Brain pericyte (primary cell): ENCODE data around the gene EPS8L3.
A peak's percentile ranks its signal among the peaks of the same experiment; 100 is the strongest.
"Not testable (repeated sequence)": the region's sequence is repeated elsewhere in the genome, so short reads cannot be mapped to it uniquely, and the experiment has no call there.

Source experiments
- DNase-seq: peaks from one replicate; pipeline ENCODE4 v3.0.0-alpha.2; 2012; ENCODE audit warnings: low read depth, low spot score

The EPS8L3 gene

GRCh38 chr1:109780982-109781381 lies 17.3 kb upstream of the EPS8L3 start:
- no peak for DNase-seq

GRCh38 chr1:109777980-109778625 lies 14.4 kb upstream of the EPS8L3 start:
- DNase-seq = no peak

- DNase-seq = no peak
Measured at GRCh38 chr1:109777436-109777835, 13.7 kb upstream of the EPS8L3 start.

GRCh38 chr1:109776911-109777310 lies 13.2 kb upstream of the EPS8L3 start:
- peak; percentile 53 for DNase-seq

- DNase-seq = no peak
Measured at GRCh38 chr1:109776206-109776835, 12.6 kb upstream of the EPS8L3 start.

GRCh38 chr1:109775398-109775797 lies 11.7 kb upstream of the EPS8L3 start:
- DNase-seq = no peak

DNA sequence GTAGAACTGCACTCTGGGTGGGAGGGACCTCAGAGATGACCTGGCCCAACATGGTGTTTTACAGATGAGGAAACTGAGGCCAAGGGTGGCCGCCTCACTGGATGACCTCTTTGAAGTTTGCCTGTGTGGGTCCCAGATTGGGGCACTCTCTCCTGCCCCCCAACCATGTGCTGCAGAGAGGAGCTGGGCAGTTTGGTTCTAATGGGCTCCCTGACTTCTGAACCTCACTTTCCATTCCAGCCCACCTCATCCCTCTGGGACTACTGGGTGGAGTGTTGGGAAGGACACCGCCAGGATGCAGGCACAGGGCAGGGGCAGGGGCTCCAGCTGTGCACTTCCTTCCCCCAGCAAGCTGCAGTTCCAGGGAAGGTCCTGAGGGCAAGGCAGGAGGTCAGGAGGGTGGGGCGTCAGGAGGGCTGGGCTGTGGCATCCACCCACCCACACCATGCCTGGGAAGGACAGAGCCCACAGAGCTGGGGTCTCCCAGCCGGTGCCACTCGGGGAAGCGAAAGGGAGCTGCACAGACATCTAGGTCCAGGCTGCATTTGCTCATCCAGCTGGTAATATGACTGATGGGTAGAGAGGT lies 10.3 kb upstream of the EPS8L3 start:
- no peak for DNase-seq

DNA sequence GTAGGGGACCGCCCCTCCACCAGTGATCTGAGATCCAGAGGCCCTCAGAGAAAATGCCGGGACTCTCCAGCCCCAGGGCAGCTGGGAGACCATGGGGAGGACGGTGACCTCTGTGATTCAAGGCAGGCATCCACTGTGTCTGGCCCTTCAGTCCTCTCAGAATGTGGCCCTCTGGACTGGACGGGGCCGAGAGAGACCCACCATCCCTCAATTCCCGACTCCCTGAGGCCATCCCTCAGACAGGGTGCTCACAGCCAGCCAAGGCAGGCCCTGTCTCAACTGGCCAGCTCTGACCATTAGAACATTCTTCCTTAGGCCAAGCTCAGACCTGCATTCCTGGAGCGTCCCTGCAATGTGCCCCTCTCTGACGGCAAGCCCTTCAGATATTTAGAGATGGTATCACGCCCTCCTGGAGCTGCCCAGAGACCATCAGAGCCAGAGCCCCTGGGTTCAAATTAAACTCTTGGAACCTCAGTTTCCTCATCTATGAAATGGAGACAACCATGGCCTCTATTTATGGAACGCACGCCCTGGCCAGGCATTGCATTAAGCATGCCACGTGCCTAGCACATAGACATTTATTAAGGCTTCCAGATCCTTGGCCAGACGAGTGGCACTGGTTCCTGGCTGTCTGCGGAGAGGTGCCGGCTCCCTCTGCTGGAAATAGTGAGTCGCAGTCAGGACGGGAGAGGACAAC lies 9.6 kb upstream of the EPS8L3 start:
- DNase-seq = peak; percentile 48

- no peak for DNase-seq
Measured at GRCh38 chr1:109772658-109773202, 9.0 kb upstream of the EPS8L3 start.

DNA sequence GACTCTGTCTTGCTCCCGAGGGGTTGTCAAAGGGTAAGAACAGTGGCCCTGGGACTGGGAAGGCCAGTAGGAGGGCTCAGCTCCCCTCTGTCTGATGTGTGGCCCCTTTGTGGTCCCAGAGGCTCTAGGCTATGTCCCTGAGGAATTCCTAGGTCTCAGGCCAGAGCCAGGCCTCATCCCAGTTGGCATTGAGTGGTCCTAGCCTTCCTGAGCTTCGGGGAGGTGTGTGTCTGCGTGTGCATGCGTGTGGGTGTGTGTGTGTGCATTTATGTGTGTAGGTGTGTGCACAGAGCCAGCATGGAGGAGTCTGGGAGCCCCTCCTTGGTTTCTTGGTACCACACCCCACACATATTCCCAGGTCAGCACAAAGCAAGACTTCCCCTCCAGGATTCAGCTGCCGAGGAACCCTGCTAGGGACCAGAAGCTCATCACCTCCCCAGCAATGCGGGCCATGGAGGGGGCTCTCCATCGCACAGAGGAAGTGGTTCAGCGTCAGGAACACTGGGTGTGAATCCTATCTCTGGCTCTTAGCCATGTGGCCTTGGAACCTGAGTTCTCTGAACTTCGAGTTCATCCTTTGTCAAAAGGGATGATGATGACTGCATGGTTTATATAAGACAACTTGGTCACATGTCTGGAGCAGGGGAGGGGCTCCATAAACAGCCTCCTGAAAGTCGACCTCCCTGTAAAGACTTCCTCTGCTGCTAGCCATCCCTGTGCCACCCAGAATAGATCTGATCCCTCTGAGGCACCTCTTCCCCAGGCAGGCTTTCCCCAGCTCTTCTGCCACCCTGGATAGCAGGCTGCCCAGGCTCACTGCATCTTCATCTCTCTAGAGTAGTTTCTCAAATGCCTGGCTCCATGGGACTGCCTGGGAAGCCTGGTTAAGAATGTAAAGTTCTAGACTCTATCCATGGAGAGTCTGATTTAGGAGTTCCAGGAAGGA lies 8.3 kb upstream of the EPS8L3 start:
- no peak for DNase-seq

DNA sequence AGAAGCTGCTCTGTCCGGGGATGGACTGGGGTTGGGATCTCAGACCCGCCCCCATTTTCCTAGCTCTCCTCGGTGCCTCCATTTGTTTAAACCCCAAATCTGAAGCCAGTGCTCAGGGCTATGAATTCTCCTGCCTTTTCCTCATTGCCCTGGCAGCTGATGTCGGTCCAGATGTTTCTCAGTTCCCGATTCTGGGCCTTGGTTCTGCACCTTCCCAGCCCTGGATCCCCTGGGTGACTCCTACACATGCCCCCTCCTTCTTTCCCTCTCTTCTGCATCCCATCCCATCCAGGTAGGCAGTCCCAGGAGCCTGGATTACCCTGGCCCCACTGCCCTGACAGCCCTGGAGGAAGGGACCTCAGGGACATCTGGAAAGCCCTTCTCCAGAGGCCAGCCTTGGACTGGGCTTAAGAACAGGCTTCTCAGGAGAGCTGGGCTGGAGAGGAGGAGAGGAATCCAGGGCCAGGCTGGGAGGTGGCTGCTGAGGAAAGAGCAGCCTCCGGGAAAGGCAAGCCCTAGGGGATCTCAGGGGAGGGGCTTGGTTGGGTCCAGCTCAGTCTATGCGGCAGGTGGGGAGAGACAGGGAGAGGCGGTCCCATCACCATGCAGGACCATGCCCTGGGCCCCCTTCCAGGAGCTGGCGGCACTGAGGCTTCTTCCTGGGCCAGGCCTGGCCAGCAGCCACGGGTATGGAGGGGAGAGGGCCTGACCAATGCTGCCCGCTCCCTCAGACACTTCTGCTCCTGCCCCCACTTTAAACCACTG lies 6.8 kb upstream of the EPS8L3 start:
- DNase-seq = no peak

- no peak for DNase-seq
Measured at GRCh38 chr1:109769330-109770078, 5.8 kb upstream of the EPS8L3 start.

DNA sequence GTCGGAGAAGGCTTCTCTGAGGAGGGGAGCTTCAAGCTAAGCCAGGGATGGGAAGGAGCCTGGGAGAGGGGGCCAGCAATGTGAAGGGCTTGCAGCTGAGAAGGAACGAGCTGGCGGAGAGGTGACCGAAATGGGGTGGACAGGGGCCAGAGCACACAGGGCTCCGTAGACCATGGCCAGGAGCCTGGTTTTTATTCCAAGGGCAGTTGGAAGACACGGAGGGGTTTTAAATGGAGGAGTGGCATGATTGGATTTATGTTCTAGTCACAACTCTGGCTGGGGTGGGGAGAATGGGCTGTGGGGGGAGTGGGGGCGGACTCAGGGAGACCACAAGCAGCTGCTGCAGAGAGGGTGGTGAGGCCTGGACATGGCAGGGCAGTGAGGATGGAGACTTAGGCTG lies 5.1 kb upstream of the EPS8L3 start:
- no peak for DNase-seq

GRCh38 chr1:109768335-109768650 lies 4.6 kb upstream of the EPS8L3 start:
- DNase-seq = no peak

- DNase-seq = no peak
Measured at GRCh38 chr1:109767637-109768334, 4.1 kb upstream of the EPS8L3 start.

DNA sequence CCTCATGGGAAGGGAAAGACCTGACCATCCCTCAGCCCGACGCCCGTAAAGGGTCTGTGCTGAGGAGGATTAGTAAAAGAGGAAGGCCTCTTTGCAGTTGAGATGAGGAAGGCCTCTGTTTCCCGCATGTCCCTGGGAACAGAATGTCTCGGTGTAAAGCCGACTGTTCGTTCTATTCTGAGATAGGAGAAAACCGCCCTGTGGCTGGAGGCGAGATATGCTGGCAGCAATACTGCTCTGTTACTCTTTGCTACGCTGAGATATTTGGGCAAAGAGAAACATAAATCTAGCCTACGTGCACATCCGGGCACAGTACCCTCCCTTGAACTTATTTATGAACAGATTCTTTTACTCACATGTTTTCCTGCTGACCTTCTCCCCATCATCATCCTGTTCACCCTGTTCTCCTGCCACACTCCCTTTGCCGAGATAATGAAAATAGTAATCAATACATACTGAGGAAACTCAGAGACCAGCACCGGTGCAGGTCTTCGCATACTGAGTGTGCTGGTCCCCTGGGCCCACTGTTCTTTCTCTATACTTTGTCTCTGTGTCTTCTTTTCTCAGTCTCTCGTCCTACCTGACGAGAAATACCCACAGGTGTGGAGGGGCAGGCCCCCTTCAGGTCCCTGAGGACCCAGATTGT lies 3.4 kb upstream of the EPS8L3 start:
- DNase-seq = not testable (repeated sequence)

- no peak for DNase-seq
Measured at GRCh38 chr1:109765896-109766615, 2.3 kb upstream of the EPS8L3 start.

DNA sequence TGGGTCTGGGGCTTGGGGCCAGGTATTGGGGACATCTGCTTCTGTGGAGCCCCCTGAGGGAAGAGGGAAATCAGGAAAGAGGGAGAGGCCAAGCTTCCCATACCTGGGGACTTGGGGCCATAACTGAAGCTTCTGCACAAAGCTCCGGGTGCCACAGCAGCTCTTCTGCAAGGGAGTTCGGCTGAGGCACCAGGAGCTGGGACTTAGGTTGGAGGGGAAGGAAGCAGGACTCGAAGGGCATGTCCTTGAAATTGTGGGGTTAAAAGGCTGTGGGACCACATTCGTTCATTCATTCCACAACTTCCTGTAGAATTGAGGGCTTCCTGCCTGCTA lies 1.7 kb upstream of the EPS8L3 start:
- no peak for DNase-seq
